ENCODE measurements around the gene DEDD2.

GRCh38 chr19:42261763-42262162 lies 44.3 kb upstream of the DEDD2 start:
- no peak for TF ChIP-seq NRF1 (conservative IDR thresholded peaks at IDR 0.05; ENCODE audit: low read depth, low read length)
- no peak for TF ChIP-seq EZH2 (IDR thresholded peaks at IDR 0.05; ENCODE audit: borderline replicate concordance, control insufficient read depth, low read depth, low read length)
- TF ChIP-seq CTCF (IDR thresholded peaks at IDR 0.05 in 2 of 3, conservative IDR thresholded peaks at IDR 0.05 in 1 of 3; ENCODE audit: control insufficient read depth in 2 of 3, extremely low read depth in 1 of 3, insufficient read depth in 1 of 3, low read depth in 3 of 3, low read length in 3 of 3), result no peak
- TF ChIP-seq DPF2 (IDR thresholded peaks at IDR 0.05), result no peak
- no peak for TF ChIP-seq SP1 (IDR thresholded peaks at IDR 0.05; ENCODE audit: low read depth, low read length)

Measured in GM12878 (cell line).